ENCODE data around the gene CUL4B. TPM values are rescaled to one million over a fixed set of nuclear protein-coding genes. Genes with fewer than 3 reads are reported as not detected.
"Not testable (repeated sequence)": the region's sequence is repeated elsewhere in the genome, so short reads cannot be mapped to it uniquely, and the experiment has no call there.

CUL4B gene
- total RNA-seq, 2 experiments from 2014 or later: 32.7 to 32.9 TPM

DNA sequence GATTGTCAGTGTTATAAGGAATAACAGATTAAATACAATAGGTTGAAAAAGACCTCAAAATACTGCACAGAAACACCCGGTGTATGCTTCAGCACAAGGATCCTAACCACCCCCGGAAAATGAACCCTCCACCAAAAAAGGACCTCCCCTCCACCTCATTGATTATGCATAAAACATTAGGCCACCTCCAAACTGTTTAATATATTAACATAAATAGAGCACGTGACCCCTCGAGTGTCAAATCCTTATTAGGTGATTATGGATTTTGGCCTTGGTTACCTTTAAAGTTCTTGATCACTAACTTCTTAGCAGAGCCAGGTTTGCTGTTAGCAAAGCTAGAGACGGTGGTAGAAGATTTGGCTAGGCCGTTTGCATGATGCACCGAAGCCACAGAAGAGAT is 958 bp downstream of the CUL4B start:
- H3K27ac Mint-ChIP-seq: peak overlapping the region; percentile 96
- H3K36me3 Mint-ChIP-seq: peaks cover 9% of the 10 kb centered on the region
- peaks cover 17% of the 10 kb centered on the region for H3K4me1 Mint-ChIP-seq
- no peaks in the 10 kb centered on the region for H3K9me3 Mint-ChIP-seq
- DNase-seq: no peak
- no peaks in the 10 kb centered on the region for H3K27me3 Mint-ChIP-seq
- peak overlapping the region; percentile 99 for H3K4me3 Mint-ChIP-seq

DNA sequence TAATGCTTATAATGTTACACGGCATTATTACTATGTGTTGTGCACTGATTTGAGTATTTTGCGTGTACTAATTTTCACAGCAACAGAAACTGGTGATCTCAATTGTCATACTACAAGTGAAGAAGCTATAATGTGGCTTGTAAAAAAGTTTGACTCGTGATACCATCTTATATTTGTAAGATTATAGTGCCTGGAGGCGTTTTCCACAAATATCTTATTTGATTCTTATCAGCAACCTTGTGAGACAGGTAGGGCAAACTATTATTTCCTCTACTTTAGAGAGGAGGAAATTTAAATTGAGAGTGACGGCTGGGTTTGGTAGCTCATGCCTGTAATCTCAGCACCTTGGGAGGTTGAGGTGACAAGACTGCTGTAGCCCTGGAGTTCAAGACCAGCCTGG is 4.5 kb downstream of the CUL4B start:
- H3K27me3 Mint-ChIP-seq: no peaks in the 10 kb centered on the region
- peaks cover 19% of the 10 kb centered on the region for H3K4me1 Mint-ChIP-seq
- H3K9me3 Mint-ChIP-seq: no peaks in the 10 kb centered on the region
- peaks cover 11% of the 10 kb centered on the region for H3K36me3 Mint-ChIP-seq
- H3K4me3 Mint-ChIP-seq: no peak overlapping the region
- no peak for DNase-seq
- no peak overlapping the region for H3K27ac Mint-ChIP-seq

DNA sequence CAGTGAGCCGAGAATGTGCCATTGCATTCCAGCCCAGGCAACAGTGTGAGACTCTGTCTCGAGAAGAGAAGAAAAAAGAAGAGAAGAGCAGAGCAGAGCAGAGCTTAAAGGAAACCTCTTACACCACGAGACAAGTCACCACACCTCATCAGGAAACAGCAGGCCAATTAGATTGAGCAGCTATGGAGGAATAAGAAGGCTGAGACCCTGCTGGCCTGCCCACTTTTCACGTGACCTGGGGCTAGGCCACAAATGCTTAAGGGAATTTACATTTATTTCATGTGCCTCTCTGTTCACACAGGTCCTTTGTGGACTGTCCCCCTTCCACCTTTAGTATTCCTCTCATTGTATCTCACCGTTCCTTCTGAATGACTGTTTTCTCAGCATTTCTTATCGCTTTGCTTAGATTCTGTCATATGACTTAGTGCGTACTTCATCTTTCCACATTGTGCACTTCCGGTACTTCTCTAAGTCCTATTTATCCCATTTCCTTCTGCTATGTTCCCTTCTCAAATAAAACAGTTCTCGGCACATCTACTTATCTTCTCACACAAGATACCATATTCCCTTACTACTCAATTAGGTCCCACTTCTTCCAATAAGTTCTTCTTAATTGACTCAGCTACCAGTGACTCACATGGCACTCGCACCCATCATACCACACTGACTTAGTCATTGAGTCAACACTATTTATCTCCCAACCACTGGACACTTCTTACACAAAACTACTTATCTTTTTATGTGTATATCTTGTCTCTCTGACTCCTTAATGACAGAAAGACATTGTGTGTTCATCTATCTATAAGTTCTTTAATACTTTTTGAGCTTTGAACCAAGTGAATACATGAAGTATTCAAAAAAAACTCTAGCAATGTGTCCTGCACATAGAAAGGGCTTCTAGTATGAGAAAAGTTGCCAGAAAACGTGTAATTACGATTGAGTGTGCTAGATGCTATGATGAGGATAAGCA is 11.0 kb downstream of the CUL4B start:
- H3K27me3 Mint-ChIP-seq: no peaks in the 10 kb centered on the region
- DNase-seq: no peak
- H3K4me1 Mint-ChIP-seq: peaks cover 18% of the 10 kb centered on the region
- peaks cover 12% of the 10 kb centered on the region for H3K36me3 Mint-ChIP-seq
- H3K4me3 Mint-ChIP-seq: no peak overlapping the region
- no peaks in the 10 kb centered on the region for H3K9me3 Mint-ChIP-seq
- H3K27ac Mint-ChIP-seq: peak overlapping the region; percentile 16

DNA sequence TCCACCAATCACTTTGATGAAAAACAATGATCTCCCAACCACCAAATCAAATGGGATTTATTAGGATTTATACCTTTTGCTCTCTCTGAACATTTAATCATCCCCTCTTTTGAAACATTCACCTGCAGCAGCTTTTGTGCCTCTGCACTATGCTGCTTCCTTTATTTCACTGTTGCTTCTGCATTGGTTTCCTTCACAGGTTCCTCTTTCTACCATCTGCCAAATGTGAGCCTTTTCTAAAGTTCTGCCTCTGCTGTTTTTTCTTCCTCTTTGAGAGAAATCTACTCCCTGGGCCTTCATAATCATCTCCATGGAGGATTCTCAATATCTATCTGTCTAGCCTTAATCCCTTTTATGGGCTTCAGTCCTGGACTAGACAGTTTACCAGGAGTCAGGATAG is 24.7 kb downstream of the CUL4B start:
- Mint-ChIP-seq H3K4me1 (no peaks in the 10 kb centered on the region), H3K9me3 (no peaks in the 10 kb centered on the region), H3K27ac (no peak overlapping the region), H3K27me3 (no peaks in the 10 kb centered on the region), H3K4me3 (no peak overlapping the region), H3K36me3 (peaks cover 14% of the 10 kb centered on the region)
- no peak for DNase-seq

DNA sequence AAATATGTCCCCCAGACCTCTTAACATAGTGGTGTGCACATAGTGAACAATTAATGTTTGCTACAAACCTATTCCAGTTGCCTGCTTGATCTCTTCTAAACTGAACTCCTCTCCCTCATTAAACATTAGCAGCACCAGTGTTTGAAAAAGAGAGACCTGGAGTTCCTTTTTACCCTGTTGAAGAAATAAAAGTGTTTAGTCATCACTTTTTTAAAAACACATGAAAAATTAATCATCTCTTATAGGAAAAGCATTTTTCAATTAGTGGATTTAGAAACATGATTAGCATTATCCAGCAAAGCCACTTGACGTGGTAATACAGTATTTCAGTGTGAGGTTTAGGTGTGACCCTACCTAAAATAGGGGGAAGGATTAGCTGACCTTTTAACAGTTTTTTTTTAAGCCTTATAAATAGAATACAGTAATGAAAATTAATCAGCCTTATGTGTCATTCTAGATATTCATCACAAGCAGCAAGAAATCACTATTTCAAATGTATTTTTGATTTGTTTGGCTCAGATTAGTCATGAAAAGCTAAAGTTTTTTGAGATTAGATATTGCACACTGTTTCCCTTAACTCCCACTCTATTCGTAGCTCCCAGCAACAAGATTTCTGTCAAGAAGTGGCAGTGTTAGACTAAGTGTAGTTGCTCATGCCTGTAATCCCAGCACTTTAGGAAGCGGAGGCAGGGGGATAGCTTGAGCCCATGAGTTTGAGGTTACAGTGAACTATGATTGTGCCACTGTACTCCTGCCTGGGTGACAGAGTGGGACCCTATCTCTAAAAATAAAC is 26.2 kb downstream of the CUL4B start:
- H3K36me3 Mint-ChIP-seq: peaks cover 12% of the 10 kb centered on the region
- no peaks in the 10 kb centered on the region for H3K4me1 Mint-ChIP-seq
- H3K9me3 Mint-ChIP-seq: no peaks in the 10 kb centered on the region

DNA sequence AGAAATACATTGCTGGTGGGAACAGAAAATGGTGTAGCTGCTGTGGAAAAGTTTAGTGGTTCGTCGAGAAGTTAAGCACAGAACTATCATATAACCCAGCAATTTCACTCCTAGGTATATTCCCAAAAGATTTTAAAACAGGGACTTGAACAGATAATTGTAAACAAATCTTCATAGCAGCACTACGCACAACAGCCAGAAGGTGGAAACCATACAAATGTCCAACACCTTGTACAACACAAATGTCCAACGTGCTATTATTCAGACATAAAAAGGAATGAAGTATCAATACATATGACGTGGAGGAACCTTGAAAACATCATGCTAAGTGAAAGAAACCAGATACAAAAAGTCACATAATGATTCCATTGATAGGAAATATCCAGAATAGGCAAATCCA is 37.9 kb downstream of the CUL4B start:
- DNase-seq: no peak
- Mint-ChIP-seq H3K27ac (no peak overlapping the region), H3K4me1 (no peaks in the 10 kb centered on the region), H3K9me3 (no peaks in the 10 kb centered on the region), H3K27me3 (no peaks in the 10 kb centered on the region), H3K4me3 (no peak overlapping the region), H3K36me3 (peaks cover 11% of the 10 kb centered on the region)

More for the DNA sequence above, 26.2 kb downstream of the CUL4B start:
- H3K4me3 Mint-ChIP-seq: no peak overlapping the region
- no peaks in the 10 kb centered on the region for H3K27me3 Mint-ChIP-seq
- DNase-seq: no peak
- H3K27ac Mint-ChIP-seq: no peak overlapping the region

DNA sequence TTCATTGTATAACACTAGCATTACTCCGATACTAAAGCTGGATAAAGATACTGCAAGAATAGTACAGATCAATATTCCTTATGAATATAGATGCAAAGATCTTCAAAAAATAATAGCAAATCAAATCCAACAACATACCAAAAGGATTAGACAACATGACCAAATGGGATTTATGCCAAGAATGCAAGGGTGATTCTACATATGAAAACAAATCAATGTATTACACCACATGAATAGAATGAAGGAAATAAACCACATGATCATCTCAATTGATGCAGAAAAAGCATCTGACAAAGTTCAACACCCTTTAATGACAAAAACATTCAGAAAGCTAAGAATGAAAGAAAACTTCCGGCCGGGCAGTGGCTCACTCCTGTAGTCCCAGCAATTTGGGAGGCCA is 42.8 kb downstream of the CUL4B start:
- H3K4me1 Mint-ChIP-seq: no peaks in the 10 kb centered on the region
- H3K4me3 Mint-ChIP-seq: no peak overlapping the region
- DNase-seq: no peak
- H3K27ac Mint-ChIP-seq: no peak overlapping the region
- no peaks in the 10 kb centered on the region for H3K27me3 Mint-ChIP-seq
- H3K36me3 Mint-ChIP-seq: peaks cover 9% of the 10 kb centered on the region
- H3K9me3 Mint-ChIP-seq: no peaks in the 10 kb centered on the region

DNA sequence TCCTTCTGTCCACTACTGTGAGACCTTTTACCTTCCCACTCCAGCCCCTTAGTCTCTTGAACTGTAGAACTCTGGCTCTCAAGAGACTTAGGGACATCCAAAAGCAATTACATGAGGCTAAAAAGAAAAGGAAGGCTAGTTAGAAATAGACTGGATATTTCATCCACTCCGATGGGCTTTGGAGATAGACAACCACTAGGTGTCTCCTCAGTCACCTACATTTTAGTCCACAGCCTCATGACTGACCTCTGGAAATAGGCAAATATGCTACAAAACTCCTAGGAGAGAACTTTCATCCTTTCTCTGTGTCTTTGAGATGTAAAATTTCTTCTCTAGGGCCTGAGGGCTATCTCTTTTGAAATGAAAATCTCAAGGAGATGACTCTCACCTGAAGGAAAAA is 46.5 kb downstream of the CUL4B start:
- Mint-ChIP-seq H3K27me3 (no peaks in the 10 kb centered on the region), H3K36me3 (no peaks in the 10 kb centered on the region), H3K27ac (no peak overlapping the region), H3K4me1 (no peaks in the 10 kb centered on the region), H3K9me3 (no peaks in the 10 kb centered on the region), H3K4me3 (no peak overlapping the region)
- no peak for DNase-seq

DNA sequence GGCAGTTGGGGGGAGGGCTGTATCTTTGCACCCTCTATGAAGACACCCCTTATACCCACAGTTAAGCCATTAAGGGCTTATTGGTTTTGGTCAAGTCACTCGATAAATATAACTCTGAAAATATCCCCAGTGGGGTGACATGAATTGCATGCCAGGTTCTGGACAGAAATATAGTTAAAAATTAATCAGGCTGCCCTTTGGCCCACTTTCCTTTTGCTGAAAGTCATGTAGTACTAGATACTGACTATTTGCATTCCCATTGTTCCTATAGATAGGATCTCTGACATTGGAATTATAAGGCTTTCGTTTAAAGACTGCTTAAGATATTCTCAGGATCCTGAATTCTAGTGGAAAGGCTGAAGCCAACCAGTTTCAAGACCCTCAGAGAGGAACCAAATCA is 48.1 kb downstream of the CUL4B start:
- DNase-seq: no peak
- H3K27me3 Mint-ChIP-seq: no peaks in the 10 kb centered on the region
- no peaks in the 10 kb centered on the region for H3K36me3 Mint-ChIP-seq
- no peaks in the 10 kb centered on the region for H3K9me3 Mint-ChIP-seq
- H3K27ac Mint-ChIP-seq: no peak overlapping the region
- no peak overlapping the region for H3K4me3 Mint-ChIP-seq
- no peaks in the 10 kb centered on the region for H3K4me1 Mint-ChIP-seq

DNA sequence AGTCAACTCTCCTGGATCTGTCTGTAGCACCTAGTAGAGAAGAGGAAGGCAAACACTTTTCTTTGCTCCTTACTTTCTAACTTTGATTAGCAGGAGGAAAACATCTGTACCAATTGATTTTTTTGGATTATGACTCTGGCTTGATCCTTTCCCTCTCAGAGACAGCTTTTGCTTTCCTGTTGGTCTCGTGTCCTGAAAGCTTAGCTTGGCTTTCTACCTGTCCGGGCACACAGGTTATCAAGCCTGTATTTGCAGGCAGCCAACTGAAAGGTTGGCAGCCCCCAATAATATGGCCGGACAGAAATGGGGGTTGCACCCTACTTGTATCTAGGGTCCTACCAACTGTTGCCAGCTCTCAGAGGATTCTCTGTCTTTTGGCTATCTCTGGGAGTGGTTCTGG is 48.5 kb downstream of the CUL4B start:
- Mint-ChIP-seq H3K36me3 (no peaks in the 10 kb centered on the region), H3K4me3 (no peak overlapping the region), H3K9me3 (no peaks in the 10 kb centered on the region), H3K27ac (no peak overlapping the region), H3K4me1 (no peaks in the 10 kb centered on the region), H3K27me3 (no peaks in the 10 kb centered on the region)
- no peak for DNase-seq

DNA sequence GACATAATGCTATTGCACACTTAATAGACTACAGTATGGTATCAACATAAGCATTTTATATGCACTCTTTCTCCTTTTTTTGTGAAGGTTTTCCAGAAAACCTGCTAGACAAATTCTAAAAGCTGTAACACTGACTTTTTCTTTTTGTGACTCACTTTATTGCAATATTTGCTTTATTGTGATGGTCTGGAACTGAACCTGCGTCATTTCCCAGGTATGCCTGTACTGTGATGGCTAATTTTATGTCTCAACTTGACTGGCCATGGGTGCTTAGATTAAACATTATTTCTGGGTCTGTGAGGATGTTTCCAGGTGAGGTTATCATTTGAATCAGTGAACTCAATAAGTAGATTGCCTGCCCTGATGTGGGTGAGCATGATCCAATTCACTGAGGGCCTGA is 56.2 kb downstream of the CUL4B start:
- Mint-ChIP-seq H3K27me3 (no peaks in the 10 kb centered on the region), H3K4me1 (no peaks in the 10 kb centered on the region), H3K36me3 (no peaks in the 10 kb centered on the region), H3K9me3 (no peaks in the 10 kb centered on the region), H3K27ac (no peak overlapping the region), H3K4me3 (no peak overlapping the region)
- DNase-seq: no peak

DNA sequence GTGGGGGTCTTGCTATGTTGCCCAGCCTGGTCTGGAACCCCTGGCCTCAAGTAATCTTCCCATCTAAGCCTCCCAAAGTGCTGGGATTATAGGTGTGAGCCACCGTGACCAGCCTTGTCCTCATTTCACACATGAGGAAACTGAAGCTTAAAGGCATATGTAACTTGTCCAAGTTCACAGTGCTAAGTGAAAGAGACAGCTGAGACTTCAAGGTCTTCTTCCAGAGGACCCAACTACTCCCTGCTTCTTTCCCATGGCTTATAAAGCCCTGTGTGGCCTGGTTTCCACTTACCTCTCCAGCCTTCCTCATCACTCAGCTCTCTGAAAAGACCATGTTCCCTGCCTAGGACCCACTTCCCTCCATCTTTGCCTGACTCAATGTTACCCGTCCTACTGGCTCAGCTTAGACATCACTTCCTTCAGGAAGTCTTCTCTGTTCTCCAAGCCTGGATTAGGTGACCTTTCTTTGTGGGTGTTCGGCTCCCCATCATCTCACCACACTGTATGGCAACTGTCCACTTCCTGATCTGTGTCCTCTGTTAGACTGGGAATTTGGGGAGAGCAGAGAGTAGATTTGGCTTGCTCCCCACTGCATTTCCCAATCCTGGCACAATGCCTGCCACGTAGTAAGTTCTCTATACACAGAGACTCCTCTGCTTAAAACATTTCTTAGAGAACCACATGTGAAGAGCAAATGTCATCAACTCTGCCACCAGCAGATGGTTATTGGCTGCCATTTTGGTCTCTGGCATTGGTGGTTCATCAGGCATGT is 61.3 kb downstream of the CUL4B start:
- no peak overlapping the region for H3K4me3 Mint-ChIP-seq
- no peaks in the 10 kb centered on the region for H3K4me1 Mint-ChIP-seq
- H3K36me3 Mint-ChIP-seq: no peaks in the 10 kb centered on the region
- H3K9me3 Mint-ChIP-seq: no peaks in the 10 kb centered on the region
- no peak overlapping the region for H3K27ac Mint-ChIP-seq
- no peak for DNase-seq
- H3K27me3 Mint-ChIP-seq: no peaks in the 10 kb centered on the region

DNA sequence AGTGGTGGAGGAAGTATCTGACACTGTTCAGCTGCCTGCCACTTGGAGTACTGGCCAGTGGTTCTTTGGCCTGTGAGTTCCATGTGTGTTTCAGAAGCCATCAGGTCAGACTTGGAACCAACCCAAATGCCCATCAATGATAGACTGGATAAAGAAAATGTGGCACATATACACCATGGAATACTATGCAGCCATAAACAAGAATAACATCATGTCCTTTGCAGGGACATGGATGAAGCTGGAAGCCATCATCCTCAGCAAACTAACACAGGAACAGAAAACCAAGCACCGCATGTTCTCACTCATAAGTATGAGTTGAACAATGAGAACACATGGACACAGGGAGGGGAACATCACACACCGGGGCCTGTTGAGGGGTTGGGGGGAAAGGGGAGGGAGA is 70.6 kb downstream of the CUL4B start:
- H3K36me3 Mint-ChIP-seq, H3K27ac Mint-ChIP-seq, H3K4me3 Mint-ChIP-seq, H3K9me3 Mint-ChIP-seq, H3K27me3 Mint-ChIP-seq, DNase-seq: not testable (repeated sequence)
- H3K4me1 Mint-ChIP-seq: peaks cover 11% of the 10 kb centered on the region

DNA sequence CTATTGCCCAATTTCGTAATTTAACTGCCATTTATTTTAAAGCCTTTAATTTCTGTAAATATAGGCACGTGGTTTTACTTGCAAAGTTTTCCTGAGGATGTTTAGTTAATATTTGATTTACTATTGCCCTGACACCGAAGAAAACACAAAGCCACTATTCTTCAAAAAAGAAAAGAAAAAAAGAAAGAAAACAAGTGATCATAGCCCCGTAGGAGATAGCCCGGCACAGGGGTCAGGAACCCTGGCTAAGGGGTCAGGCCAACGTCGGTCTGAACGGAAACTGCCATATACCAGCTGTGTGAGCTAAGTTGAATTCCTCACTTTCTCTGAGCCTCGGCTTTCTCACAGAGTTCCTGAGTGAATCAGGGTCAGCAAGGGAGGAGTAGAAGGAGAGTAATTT is 74.0 kb downstream of the CUL4B start:
- Mint-ChIP-seq H3K36me3 (no peaks in the 10 kb centered on the region), H3K4me3 (peak overlapping the region; percentile 18), H3K27me3 (no peaks in the 10 kb centered on the region), H3K27ac (no peak overlapping the region), H3K9me3 (peaks cover 1% of the 10 kb centered on the region), H3K4me1 (peaks cover 11% of the 10 kb centered on the region)
- no peak for DNase-seq

Measured in activated naive CD8-positive, alpha-beta T cell treated with anti-CD3 and anti-CD28 coated beads for 36 hours (primary cell).